GM12878 (cell line): Measurements from ENCODE around the gene PEF1. TPM values are rescaled to one million over a fixed set of nuclear protein-coding genes. Genes with fewer than 3 reads are reported as not detected.

ENCODE experiments used
- ATAC-seq: fragments of 200-7000 bp; cut with Tn5 transposase; 3 replicates; pipeline ENCODE4 v1.9.1; 2020; ENCODE audit warnings: mild to moderate bottlenecking, moderate library complexity
- BruUV-seq: library from RNA; stranded (reverse); fragments of 400-500 nt; replicated peaks from 2 replicates; lab custom pipeline; 2021; lab: Mats Ljungman, UMichigan
- CTCF ChIA-PET: fragments of 300-600 bp; sonication (Branson Sonifier 250); formaldehyde crosslinking; extraction: SDS; loops from one replicate; lab custom pipeline; 2021; ENCODE audit warnings: inconsistent platforms; lab: Yijun Ruan, JAX
- POLR2A ChIA-PET: fragments of 350-600 bp; formaldehyde crosslinking; extraction: SDS; loops from one replicate; lab custom pipeline; 2021; ENCODE audit warnings: inconsistent platforms; lab: Charles Lee
- RAD21 ChIA-PET: fragments of 300-600 bp; sonication (Branson Sonifier 250); formaldehyde crosslinking; loops from one replicate; lab custom pipeline; 2023; ENCODE audit warnings: antibody characterized with exemption; ENCODE audit not compliant: unreplicated experiment; lab: Charles Lee
- SMC1A ChIA-PET: fragments of 300-600 bp; sonication (Branson Sonifier 250); formaldehyde crosslinking; loops from one replicate; lab custom pipeline; 2023; ENCODE audit not compliant: unreplicated experiment, uncharacterized antibody; lab: Charles Lee
- DNase-seq: peaks from one replicate; pipeline ENCODE4 v3.0.0-alpha.2; 2011; ENCODE audit warnings: low read depth, low spot score
- FAIRE-seq: peaks from 3 replicates; lab custom pipeline; 2011; peaks lifted over from hg19 to GRCh38; lab: Jason Lieb, UNC
- H2AFZ ChIP-seq: 2 replicates; pipeline ENCODE4 v1.6.0; 2011; ENCODE audit warnings: low read depth, low read length, control low read depth; ENCODE audit not compliant: control insufficient read depth
- H3K27ac ChIP-seq: 2 replicates; pipeline ENCODE4 v1.5.1; 2011; ENCODE audit warnings: control low read depth; ENCODE audit not compliant: control insufficient read depth, insufficient read depth
- H3K27me3 ChIP-seq, 2 experiments: replicated peaks in 1 of 2; 2 replicates each; pipeline versions ENCODE4 v1.6.0 to v1.6.1; 2011; ENCODE audit warnings: low read length in 1 of 2; ENCODE audit not compliant: control insufficient read depth in 2 of 2, insufficient read depth in 2 of 2
- H3K36me3 ChIP-seq, 2 experiments: 2 replicates each; pipeline ENCODE4 v1.5.1; 2011; ENCODE audit warnings: low read length in 1 of 2; ENCODE audit not compliant: control insufficient read depth in 2 of 2, insufficient read depth in 2 of 2
- H3K4me1 ChIP-seq: 2 replicates; pipeline ENCODE4 v1.6.1; 2011; ENCODE audit warnings: mild to moderate bottlenecking, low read length, moderate library complexity, mixed read lengths; ENCODE audit not compliant: control insufficient read depth, insufficient read depth
- H3K4me2 ChIP-seq: 2 replicates; pipeline ENCODE4 v1.6.0; 2011; ENCODE audit warnings: control low read depth; ENCODE audit not compliant: control insufficient read depth, insufficient read depth
- H3K4me3 ChIP-seq: fragments of 200-600 bp; sonication (generic); 2 replicates; pipeline ENCODE4 v1.5.1; 2016
- H3K79me2 ChIP-seq: 2 replicates; pipeline ENCODE4 v1.6.0; 2011; ENCODE audit warnings: low read length; ENCODE audit not compliant: control insufficient read depth, insufficient read depth
- H3K9ac ChIP-seq: 2 replicates; pipeline ENCODE4 v1.8.0; 2011; ENCODE audit warnings: low read length, control low read depth, mixed read lengths; ENCODE audit not compliant: control insufficient read depth, insufficient read depth
- H3K9me3 ChIP-seq: replicated peaks from 3 replicates; pipeline ENCODE4 v1.5.1; 2011; ENCODE audit warnings: mild to moderate bottlenecking, low read length; ENCODE audit not compliant: control insufficient read depth, insufficient read depth
- H4K20me1 ChIP-seq: 2 replicates; pipeline ENCODE4 v1.6.0; 2011; ENCODE audit not compliant: control insufficient read depth, insufficient read depth
- BACH1 ChIP-seq: fragments of 450-650 bp; IDR thresholded peaks from 2 replicates; pipeline ENCODE4 v1.6.1; 2017; ENCODE audit warnings: mild to moderate bottlenecking, borderline replicate concordance
- TCF12 ChIP-seq: IDR thresholded peaks from 2 replicates; pipeline ENCODE4 v1.6.1; 2011; ENCODE audit warnings: low read depth, mild to moderate bottlenecking, low read length
- WGBS: methylation state at CpG from one replicate; pipeline ENCODE4 v1.1.6; 2016; ENCODE audit warnings: low lambda C conversion rate; ENCODE audit not compliant: insufficient replicate concordance, insufficient coverage; ENCODE audit errors: missing lambda C conversion rate; 5-methylcytosine and 5-hydroxymethylcytosine counted together
- in situ Hi-C: fragments of 300-500 bp; cut with MboI; formaldehyde crosslinking; loops from 9 replicates; pipeline ENCODE4 v1.14.3; 2018; ENCODE audit warnings: mixed read lengths
- intact Hi-C: fragments of 100-400 bp; cut with micrococcal nuclease; formaldehyde crosslinking; loops from one replicate; pipeline ENCODE4 v1.14.2; 2022; ENCODE audit not compliant: unreplicated experiment
- polyA plus RNA-seq, 11 experiments: library from polyadenylated mRNA; depleted of rRNA in 4 of 11; unstranded in 6 of 11; stranded (reverse) in 5 of 11; fragments of >200 nt; fragmentation: Nextera tagmentation in 4 of 11; fragmentation: Illumina TruSeq in 1 of 11; extraction: Ambion mirVana in 4 of 11; extraction: Trizol in 1 of 11; gene quantifications; 1 replicate in 1 of 11; 2 replicates in 10 of 11; pipeline versions ENCODE4 v1.2.1 to v1.2.3, GENCODE V29; 2011 to 2016; ENCODE audit warnings: inconsistent platforms in 2 of 11, missing spikeins in 2 of 11, low read depth in 1 of 11
- total RNA-seq, 4 experiments: library from RNA; depleted of rRNA in 3 of 4; stranded (reverse); fragments of >200 nt in 3 of 4; fragmentation: Illumina TruSeq in 1 of 4; extraction: Trizol in 1 of 4; gene quantifications; 2 replicates each; pipeline versions ENCODE4 v1.2.1 to v1.2.3, GENCODE V29; 2013 to 2021
- TF ChIP-seq, protein P1 (sequence below), 3 experiments: IDR thresholded peaks in 2 of 3; conservative IDR thresholded peaks in 1 of 3; 2 replicates each; pipeline ENCODE4 v1.5.1; 2011; ENCODE audit warnings: low read depth in 3 of 3, low read length in 3 of 3, mild to moderate bottlenecking in 3 of 3, control low read depth in 2 of 3, moderate library complexity in 2 of 3, inconsistent platforms in 1 of 3, mixed read lengths in 1 of 3; ENCODE audit not compliant: control insufficient read depth in 2 of 3, insufficient read depth in 1 of 3; ENCODE audit errors: extremely low read depth in 1 of 3
- TF ChIP-seq, protein P2 (sequence below): IDR thresholded peaks from 2 replicates; pipeline ENCODE4 v1.6.1; 2012; ENCODE audit warnings: low read depth, low read length, improper control_type of control experiment

The PEF1 gene
- total and polyA plus RNA-seq, 10 of the 15 experiments (the other 5 are each of a cell fraction or from before 2014, with no cell fraction given), result 27.1 to 107 (median 79.0) TPM

DNA sequence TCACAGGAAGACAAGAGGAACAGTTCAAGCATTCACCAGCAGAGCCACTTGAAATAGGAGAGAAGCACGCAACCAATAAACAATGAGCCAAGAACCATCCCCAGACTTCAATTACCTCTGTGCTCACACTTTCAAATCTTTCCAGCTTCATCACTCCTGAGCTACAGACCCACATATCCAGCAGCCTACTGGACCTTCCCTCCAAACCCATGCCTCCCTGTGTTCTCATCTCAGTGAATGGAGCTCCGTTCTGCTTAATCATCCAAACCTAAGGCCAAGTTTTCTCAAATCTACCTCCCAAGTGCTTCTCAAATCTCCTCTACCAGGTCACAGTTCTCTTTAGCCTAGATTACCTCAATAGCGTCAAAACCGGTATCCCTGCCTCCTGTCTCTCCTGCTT lies 3.7 kb downstream of the PEF1 start:
- Histone ChIP-seq H3K4me1 (peaks cover 9% of the 10 kb centered on the region), H4K20me1 (no peaks in the 10 kb centered on the region)
- no peak for ATAC-seq

DNA sequence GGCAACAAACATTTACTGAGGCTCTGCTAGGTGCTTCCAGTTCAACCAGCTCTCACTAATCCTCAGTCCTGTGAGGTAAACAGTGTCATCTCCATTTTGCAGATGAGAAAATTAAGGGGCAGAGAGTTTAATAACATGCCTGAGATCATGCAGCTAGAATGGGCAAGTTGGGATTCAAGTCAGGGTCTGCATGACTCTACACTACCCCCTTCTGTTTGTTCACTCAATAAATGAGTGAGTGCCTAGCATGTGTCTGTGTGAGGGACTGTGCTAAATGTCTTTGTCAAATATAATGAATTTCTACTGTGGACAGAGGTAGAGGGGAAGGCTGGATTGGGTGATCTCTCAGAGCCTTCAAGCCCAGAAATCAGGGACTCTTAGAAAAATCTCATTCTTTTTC lies 4.5 kb downstream of the PEF1 start:
- Histone ChIP-seq H3K36me3 (peaks cover 0 to under 1% of the 10 kb centered on the region in 2 experiments; a peak in 2 of 4 replicates), H3K4me1 (peaks cover 9% of the 10 kb centered on the region), H3K9ac (no peak overlapping the region), H3K4me2 (no peak overlapping the region), H3K27me3 (no peaks in the 10 kb centered on the region), H3K9me3 (no peaks in the 10 kb centered on the region), H2AFZ (no peak overlapping the region), H3K4me3 (no peak overlapping the region), H3K79me2 (peaks cover 71% of the 10 kb centered on the region), H3K27ac (no peak overlapping the region), H4K20me1 (no peaks in the 10 kb centered on the region; the same call in 1 of the 2 replicates)
- TF ChIP-seq, protein P1, sequence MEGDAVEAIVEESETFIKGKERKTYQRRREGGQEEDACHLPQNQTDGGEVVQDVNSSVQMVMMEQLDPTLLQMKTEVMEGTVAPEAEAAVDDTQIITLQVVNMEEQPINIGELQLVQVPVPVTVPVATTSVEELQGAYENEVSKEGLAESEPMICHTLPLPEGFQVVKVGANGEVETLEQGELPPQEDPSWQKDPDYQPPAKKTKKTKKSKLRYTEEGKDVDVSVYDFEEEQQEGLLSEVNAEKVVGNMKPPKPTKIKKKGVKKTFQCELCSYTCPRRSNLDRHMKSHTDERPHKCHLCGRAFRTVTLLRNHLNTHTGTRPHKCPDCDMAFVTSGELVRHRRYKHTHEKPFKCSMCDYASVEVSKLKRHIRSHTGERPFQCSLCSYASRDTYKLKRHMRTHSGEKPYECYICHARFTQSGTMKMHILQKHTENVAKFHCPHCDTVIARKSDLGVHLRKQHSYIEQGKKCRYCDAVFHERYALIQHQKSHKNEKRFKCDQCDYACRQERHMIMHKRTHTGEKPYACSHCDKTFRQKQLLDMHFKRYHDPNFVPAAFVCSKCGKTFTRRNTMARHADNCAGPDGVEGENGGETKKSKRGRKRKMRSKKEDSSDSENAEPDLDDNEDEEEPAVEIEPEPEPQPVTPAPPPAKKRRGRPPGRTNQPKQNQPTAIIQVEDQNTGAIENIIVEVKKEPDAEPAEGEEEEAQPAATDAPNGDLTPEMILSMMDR (IDR thresholded peaks at IDR 0.05 in 2 of 3, conservative IDR thresholded peaks at IDR 0.05 in 1 of 3; ENCODE audit: control insufficient read depth in 2 of 3, extremely low read depth in 1 of 3, insufficient read depth in 1 of 3, low read depth in 3 of 3, low read length in 3 of 3), result peak in 1 of 3 experiments; percentile 14; a peak in 1 of 6 replicates
- TF ChIP-seq, protein P2, sequence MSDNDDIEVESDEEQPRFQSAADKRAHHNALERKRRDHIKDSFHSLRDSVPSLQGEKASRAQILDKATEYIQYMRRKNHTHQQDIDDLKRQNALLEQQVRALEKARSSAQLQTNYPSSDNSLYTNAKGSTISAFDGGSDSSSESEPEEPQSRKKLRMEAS, result no peak
- intact Hi-C loops (no loop called here), in situ Hi-C loops (no loop called here)
- no peak for FAIRE-seq
- no peak for DNase-seq
- no TSS peak for BruUV-seq
- POLR2A ChIA-PET, result interaction anchor here (1.3 kb wide), 1 partner anchor 11 kb away, joined by 4 read pairs; no protein-coding TSS in a partner anchor
- RAD21 ChIA-PET, result interaction anchor here (0.7 to 2.0 kb wide), 9 partner anchors 11 to 149 kb away, joined by 3 to 9 read pairs (median 3); no protein-coding TSS in a partner anchor
- SMC1A ChIA-PET, result interaction anchor here (0.7 to 2.1 kb wide), 6 partner anchors 8 to 91 kb away, joined by 3 to 7 read pairs (median 4); no protein-coding TSS in a partner anchor
- no peak for ATAC-seq
- CTCF ChIA-PET, result interaction anchor here (0.7 to 4.0 kb wide), 4 partner anchors 10 to 279 kb away, joined by 3 to 18 read pairs (median 4); no protein-coding TSS in a partner anchor

More for the DNA sequence above, 3.7 kb downstream of the PEF1 start:
- no peak for TF ChIP-seq TCF12
- TF ChIP-seq BACH1, result no peak
- FAIRE-seq (no peak), DNase-seq (no peak)
- peaks cover 68% of the 10 kb centered on the region for H3K79me2 ChIP-seq
- no peak overlapping the region for H3K4me2 ChIP-seq
- no peaks in the 10 kb centered on the region for H3K27me3 ChIP-seq
- in situ Hi-C loops, result no loop called here
- RAD21 ChIA-PET, result interaction anchor here (1.3 to 2.0 kb wide), 5 partner anchors 10 to 104 kb away, joined by 3 to 9 read pairs (median 4); no protein-coding TSS in a partner anchor
- H3K4me3 ChIP-seq, result no peak overlapping the region
- BruUV-seq, result no TSS peak
- no peak overlapping the region for H3K9ac ChIP-seq
- H2AFZ ChIP-seq, result no peak overlapping the region
- SMC1A ChIA-PET, result interaction anchor here (0.9 to 2.1 kb wide), 4 partner anchors 9 to 91 kb away, joined by 4 to 7 read pairs (median 6); no protein-coding TSS in a partner anchor
- WGBS, result 98% methylated on average over 4 of the region's 4 CpGs
- POLR2A ChIA-PET, result interaction anchor here (0.6 kb wide), 1 partner anchor 33 kb away, joined by 3 read pairs; no protein-coding TSS in a partner anchor
- no peaks in the 10 kb centered on the region for H3K36me3 ChIP-seq
- H3K9me3 ChIP-seq, result no peaks in the 10 kb centered on the region
- intact Hi-C loops, result no loop called here
- CTCF ChIA-PET, result interaction anchor here (0.5 to 4.0 kb wide), 6 partner anchors 10 to 279 kb away, joined by 3 to 18 read pairs (median 4); no protein-coding TSS in a partner anchor
- H3K27ac ChIP-seq, result no peak overlapping the region
